Sigmoid colon (tissue), 4 donors: ENCODE data around the gene TFR2.

Experiments used
- CTCF ChIP-seq, 4 experiments: fragments of 450-650 bp in 3 of 4; fragments of 200-600 bp in 1 of 4; IDR thresholded peaks; one replicate each; pipeline ENCODE4 v1.5.1; 2016 to 2019; ENCODE audit warnings: antibody characterized with exemption in 4 of 4, mild to moderate bottlenecking in 3 of 4, moderate library complexity in 2 of 4
- POLR2AphosphoS5 ChIP-seq, 4 donors: sonication (generic); formaldehyde crosslinking; IDR thresholded peaks; one replicate each; pipeline ENCODE4 v1.6.1; 2017; ENCODE audit warnings: antibody characterized with exemption in 4 of 4

- TF ChIP-seq CTCF (IDR thresholded peaks at IDR 0.05): no peak
- TF ChIP-seq POLR2AphosphoS5 (IDR thresholded peaks at IDR 0.05): no peak
Observed at GRCh38 chr7:100607111-100607510, 34.2 kb downstream of the TFR2 start.
